Right forelimb (tissue), 1 donor: ENCODE measurements around the gene WDR38.
"Not testable (repeated sequence)": the region's sequence is repeated elsewhere in the genome, so short reads cannot be mapped to it uniquely, and the experiment has no call there.

Experiments
- DNase-seq: peaks from one replicate; pipeline ENCODE4 v3.0.0-alpha.2; 2018

The WDR38 gene

DNA sequence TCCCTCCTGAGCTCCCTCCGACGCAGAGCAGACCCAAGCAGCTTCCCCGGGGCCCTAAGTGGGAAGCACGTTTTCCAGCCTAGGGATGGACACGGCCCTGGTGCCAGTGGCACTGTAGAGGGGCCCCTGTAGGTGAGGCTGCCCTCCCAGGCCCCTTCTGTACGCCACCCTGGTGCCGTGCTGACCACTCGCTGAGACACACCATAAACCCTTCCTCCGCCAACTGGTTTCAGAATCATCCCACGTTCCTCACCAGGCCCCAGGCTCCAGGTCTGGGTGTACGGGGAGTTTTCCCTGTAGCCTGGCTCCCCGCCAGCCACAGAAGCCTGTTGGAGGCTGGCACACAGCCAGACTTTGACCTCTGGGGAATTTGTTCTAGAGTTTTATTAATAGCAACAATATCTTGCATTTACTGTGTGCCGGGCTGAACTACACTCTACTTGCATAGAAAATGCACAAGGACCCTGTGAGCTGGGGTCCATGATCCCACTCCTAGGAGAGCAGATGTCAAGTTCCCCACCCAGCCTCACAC, 18.2 kb upstream of the WDR38 start:
- peak; percentile 72 for DNase-seq

DNA sequence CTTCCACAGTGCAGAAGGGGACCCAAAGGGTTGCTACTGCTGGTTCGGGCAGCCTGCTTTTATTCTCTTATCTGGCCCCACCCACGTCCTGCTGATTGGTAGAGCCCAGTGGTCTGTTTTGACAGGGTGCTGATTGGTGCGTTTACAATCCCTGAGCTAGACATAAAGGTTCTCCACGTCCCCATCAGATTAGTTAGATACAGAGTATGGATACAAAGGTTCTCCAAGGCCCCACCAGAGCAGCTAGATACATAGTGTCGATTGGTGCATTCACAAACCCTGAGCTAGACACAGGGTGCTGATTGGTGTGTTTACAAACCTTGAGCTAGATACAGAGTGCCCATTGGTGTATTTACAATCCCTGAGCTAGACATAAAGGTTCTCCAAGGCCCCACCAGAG, 15.1 kb upstream of the WDR38 start:
- DNase-seq = not testable (repeated sequence)

DNA sequence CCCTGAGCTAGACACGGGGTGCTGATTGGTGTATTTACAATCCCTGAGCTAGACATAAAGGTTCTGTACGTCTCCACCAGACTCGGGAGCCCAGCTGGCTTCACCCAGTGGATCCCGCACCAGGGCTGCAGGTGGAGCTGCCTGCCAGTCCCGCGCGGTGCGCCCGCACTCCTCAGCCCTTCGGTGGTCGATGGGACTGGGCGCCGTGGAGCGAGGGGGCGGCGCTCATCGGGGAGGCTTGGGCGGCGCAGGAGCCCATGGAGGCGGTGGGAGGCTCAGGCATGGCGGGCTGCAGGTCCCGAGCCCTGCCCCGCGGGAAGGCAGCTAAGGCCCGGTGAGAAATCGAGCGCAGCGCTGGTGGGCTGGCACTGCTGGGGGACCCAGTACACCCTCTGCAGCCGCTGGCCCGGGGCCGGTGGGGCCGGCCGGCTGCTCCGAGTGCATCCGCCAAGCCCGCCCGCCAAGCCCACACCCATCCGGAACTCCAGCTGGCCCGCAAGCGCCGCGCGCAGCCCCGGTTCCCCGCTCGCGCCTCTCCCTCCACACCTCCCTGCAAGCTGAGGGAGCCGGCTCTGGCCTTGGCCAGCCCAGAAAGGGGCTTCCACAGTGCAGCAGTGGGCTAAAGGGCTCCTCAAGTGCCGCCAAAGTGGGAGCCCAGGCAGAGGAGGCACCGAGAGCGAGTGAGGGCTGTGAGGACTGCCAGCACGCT, 14.5 kb upstream of the WDR38 start:
- DNase-seq = not testable (repeated sequence)

DNA sequence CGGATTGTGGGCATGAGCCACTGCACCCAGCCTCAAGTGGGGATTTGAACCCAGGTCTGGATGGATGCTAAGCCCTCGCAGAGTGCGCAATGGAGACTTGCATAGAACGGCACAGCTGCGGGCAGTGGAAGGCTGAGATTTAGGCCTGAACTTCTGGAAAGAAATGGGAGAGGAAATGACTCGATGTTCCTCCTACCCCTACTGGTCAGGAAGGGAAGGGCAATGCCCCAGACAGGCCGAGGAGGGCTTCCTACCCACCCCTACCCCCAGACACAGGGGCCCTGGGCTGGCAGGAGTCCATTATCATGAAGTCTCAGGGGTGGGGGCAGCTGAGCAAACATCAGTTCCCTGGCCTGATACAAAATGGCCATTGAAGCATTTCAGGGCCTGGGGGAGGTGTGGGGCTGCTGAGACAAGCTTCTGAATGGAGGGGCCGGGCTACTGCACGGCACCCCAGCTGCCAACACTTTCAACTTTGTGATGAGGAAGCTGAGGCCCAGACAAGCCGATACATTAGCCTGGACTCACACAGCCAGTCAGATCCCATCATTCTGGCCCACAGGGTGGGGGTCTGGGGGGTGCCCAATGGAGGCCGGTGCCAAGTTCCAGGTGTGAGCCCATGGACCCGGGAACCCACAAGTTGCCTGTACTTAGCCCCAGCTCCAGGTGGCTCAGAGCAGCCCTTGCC, 13.5 kb upstream of the WDR38 start:
- DNase-seq = no peak

DNA sequence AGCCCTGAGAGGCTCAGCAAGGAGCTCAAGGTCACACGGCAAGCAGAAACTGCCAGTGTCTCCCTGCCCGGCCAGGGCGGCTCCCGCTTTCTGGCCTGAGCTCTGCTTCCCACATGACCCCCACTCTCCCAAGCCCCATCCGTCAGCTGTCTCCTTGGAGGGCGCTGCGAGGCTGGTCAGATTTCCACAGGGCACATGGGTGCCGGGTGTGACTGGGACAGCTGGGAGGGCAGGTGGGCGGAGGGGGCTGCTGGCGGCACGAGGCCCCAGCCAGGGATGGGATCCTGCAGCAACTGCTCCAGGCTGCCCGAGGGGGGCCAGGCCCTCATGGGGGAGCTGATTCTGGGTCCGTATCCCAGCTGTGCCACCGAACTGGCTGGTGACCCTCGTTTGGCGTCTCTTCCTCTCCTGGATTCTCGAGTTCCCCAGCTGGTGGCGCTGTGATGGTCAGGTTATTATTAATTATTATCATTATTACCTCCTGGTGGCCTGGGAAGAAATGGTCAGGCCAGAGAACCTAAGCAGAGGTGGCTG, 12.9 kb upstream of the WDR38 start:
- DNase-seq = peak; percentile 75

DNA sequence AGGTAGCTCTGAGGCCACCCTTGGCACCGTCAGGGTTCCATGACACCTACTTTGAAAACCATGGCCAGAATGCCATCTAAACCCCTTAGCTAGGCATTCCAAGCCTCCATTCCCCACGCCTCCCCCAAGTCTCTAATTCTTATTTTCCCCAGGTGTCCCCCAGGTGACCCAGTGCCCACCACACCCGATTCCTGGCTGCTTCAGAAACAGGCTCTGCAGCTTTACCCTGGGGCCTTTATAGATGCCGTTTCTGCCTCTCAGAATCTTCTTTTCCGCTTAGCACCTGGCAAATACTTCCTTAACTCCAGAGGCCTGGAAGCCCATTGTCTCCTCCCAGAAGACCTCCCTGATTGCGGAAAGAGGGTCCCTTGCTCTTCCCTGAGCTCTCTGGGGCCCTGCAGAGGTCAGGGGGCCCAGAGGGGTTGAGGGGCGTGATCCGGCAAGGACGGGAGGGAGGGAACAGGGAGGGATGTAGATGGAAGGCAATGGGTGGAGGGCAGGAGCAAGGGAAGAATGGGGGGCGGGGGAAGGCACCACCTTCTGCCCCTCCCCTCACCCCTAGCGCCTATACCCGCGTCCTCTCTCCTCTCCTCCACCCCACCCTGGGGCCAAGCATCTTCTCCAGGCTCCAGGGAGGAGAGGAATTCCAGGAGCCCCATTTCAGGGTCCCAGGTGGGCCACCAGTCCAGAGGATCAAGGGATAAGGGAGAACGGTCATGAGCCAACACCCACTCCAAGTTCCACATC, 12.0 kb upstream of the WDR38 start:
- no peak for DNase-seq

DNA sequence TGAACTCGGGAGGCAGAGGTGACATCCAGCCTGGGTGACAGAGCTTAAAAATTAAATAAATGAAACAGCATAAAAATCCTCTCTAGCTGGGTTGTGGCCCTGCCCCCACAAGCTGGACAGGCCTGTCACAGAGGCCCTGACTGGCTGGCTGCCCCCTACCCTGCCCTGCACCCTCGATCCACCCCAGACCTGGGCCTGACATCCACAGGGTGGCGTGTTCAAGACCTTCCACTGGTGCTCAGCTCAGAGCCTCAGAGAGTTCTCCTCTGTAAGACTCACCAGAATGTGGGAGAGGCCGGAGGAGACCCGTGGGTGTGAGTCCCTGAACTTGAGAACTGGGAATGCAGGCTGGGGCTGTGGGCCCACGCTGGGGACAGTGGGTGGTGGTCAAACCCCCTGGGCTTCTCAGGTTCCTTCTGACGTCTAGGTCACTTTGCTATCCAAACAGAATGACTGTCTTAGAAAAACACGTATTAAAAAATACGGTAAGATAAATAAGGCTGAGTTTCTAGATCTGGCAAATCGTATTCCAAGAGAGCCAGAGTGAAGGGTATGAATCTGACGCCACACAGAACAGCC, 9.7 kb upstream of the WDR38 start:
- no peak for DNase-seq

DNA sequence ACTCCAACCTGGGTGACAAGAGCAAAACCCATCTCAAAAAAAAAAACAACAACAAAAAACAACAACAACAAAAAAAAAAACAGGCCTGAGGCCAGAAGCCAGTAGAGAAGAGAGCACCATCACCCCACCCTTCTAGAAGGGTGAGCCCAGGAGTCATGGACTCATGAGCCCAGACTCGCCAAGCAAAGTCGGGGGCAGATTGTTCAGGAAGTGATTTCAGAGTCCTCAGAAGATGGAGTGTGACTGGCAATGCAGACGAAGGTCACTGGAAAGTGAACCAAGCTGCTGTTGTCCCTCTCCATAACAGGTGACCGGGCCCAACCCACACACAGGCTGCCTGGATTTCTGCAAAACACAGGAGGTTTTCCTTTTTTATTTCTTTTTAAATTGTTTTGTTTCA, 9.0 kb upstream of the WDR38 start:
- no peak for DNase-seq

DNA sequence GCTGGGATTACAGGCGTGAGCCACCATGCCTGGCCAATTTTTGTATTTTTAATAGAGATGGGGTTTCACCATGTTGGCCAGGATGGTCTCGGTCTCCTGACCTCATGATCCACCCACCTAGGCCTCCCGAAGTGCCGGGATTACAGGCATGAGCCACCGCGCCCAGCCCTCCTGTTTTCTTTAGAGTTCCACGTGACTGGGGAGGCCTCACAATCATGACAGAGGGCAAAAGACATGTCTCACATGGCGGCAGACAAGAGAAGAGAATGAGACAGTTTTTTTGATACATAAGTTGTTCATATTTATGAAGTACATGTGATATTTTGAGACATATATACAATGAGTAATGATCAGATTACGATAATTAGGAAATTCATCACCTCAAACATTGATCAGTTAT, 6.8 kb upstream of the WDR38 start:
- not testable (repeated sequence) for DNase-seq

DNA sequence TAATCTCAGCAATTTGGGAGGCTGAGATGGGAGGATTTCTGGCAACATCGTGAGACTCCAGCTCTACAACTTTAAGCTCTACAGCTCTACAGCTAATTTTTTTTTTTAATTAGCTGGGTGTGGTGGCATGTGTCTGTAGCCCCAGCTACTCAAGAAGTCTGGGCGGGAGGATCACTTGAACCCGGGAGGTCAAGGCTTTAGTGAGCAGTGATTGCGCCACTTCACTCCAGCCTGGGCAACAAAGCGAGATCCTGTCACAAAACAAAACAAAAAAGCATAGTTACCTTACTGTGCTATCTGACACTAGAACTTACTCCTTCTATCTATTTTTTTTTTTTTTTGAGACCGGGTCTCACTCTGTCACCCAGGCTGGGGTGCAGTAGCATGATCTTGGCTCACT, 6.3 kb upstream of the WDR38 start:
- DNase-seq = no peak

DNA sequence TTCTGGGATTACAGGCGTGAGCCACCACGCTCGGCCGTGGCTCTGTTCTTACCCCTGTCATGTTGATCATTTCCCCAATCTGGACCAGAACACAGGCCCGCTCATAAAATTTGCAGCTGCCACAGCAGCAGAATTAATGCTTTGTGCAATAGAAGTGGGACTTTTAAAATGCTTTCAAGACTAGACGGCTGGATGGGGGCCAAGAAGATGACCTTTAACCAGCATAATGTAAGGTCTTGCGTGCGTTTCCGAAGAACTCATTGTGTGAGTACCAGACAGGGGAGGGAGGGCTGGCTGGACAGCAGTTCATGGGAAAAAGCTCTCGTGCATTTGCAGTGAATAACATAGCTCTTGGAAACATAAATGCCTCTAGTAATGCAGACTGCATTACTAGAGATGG, 3.5 kb upstream of the WDR38 start:
- DNase-seq = no peak

DNA sequence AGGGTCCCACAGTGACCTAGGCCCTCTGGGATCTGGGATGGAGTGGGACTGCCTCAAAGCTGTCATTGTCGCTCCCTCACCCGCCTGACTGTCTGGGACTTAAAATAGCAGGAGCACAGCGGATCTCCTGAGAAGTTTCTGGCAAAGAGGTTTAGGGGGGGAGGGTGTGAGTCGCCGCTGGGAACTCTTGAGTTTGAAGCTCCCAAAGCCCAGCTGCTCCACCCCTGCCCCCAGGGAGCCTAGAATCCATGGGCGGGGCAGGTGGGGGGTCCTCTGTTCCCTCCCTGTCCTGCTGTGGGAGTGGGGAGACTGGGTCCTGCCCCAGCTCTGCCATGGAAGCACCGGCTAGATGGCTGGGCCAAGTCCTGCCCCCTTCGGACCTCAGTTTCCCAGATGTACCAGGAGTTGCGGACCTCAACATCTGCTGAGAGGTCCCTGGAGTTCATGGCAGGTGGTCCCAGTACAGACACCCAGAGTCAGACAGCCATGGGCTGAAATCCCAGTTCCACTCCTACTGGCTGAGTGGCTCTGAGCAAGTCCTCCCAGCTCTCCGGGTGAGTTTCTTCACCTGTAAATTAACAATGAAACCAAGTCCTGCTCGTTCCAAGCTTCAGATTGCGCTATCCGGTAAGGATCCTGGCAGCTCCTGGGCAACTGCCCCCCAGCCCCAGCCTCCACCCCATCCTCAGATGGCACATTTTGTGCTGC, 985 bp upstream of the WDR38 start:
- no peak for DNase-seq

DNA sequence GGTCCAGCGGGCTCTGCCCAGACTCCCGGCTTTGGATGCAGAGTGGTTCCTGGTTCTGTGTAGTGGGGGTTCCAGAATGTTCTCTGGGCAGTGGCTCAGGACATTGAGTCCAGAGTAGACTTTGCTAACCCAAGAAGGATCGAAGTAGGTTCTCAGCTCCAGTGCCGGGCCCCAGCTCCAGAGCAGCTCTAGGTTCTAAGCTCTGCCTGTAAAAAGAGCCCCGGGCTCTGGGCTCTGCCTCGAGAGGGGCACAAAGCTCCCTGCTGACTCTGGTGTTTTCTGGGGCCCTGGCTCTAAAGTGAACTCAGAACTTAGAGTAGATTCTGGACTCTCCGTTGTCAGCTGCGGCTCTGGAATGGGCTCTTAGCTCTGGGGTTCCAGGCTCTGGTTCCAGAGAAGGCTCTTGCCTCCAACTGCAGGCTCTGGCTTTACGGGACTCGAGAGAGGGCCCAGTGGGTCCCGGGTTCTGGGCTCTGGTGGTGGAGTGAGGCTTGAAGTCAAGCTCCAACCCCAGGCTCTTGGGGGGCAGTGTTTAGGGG, 414 bp downstream of the WDR38 start:
- DNase-seq = no peak

DNA sequence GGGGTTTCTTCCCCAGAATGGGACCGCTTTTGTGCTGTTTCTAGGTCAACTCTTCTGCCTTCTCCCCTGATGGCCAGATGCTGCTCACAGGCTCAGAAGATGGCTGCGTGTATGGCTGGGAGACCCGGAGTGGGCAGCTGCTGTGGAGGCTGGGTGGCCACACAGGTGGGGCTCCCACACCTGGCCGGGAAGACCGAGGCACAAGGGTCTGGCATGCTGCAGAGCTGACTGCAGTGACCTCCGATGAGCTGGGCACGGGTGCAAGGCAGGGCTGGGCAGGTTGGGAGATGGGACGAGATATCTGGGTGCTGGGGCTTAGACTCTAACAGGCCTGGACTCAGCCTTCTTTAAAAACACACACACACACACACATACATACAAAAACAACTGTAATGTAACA, 901 bp downstream of the WDR38 start:
- DNase-seq = no peak

DNA sequence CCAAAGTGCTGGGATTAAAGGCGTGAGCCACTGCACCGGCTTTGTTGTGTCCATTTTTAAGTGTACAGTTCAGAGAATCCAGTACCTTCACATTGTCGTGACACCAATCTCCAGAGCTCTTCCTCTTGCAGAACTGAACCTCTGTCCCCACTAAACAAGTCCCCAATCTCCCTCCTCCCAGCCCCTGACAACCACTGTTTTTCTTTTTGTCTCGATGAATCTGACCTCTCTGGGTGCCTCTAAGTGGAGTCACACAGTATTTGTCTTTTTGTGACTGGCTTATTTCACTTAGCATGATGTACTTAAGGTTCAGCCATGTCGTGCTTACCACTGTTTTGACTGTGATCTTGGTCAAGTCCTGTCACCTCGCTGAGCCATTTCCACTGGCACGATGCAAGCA, 1.6 kb downstream of the WDR38 start:
- no peak for DNase-seq

DNA sequence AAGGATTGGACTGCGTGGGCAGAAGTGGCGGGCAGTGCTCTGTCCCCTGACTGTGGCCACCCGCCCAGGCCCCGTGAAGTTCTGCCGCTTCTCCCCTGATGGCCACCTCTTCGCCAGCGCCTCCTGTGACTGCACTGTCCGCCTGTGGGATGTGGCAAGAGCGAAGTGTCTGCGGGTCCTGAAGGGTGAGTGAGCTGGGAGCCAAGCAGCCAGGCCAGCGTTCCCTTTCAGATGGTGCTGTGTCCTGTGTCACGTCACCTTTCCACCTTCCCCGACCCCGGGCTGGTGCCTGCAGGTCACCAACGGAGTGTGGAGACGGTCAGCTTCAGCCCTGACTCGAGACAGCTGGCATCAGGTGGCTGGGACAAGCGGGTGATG, 2.3 kb downstream of the WDR38 start:
- no peak for DNase-seq

DNA sequence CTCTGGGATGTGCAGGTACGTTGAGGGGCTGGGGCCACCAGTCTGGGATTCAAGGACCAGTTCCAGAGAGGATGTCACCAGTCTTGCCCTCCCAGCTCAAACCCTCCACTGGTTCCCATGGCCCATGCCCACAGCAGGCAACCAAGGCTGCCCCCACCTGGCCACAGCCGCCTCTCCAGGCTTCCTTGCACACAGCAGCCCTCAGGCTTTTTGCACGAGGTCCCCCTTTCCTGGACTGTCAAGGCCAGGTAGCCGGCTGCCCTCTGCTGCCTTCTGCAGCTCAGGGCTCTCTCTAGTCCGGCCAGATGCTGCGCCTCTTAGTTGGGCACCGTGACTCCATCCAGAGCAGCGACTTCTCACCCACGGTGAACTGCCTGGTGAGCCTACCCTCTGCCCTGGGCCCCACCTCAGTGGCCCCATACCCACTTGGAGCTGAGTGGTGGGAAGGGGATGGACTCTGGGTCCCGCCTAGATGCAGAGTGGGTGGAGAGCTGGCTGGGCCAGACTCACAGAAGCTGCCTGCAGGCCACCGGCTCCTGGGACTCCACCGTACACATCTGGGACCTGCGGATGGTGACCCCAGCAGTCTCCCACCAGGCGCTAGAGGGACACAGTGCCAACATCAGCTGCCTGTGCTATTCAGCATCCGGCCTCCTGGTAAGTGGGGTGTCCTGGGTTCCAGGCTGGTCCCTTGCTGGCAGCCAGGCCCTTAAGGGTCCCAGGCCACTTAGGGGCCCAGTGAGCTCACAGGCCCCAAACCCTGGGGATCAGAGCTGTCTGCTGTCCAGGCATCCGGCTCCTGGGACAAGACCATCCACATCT, 2.9 kb downstream of the WDR38 start:
- DNase-seq = no peak

DNA sequence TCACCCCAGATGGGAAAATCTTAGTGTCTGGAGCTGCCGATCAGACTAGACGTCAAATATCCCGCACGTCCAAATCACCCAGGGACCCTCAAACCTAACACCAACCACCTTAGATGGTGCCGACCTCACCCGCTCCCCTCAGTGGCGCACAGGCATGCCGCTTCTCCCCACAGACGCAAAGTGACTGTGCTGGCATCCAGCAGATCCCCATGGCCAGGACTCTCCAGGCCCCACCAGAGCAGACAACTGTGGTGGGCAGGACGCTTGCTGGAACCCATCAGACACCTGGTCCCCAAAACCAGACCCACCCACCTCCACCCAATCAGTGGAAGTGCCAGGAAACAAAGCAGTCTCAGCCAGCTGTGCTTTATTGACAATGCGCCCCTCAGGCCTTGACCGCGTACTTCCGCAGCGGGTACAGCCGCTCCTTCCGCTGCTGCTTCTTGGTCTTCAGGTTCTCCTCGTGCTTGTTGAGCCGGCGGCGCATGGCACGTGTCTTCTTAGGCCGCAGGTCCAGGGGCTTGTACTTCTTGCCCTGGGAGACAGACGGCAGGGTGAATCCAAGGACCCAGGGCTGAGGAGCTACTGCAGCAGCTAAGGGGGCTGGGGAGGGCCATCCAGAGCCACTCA, 4.4 kb downstream of the WDR38 start:
- no peak for DNase-seq

DNA sequence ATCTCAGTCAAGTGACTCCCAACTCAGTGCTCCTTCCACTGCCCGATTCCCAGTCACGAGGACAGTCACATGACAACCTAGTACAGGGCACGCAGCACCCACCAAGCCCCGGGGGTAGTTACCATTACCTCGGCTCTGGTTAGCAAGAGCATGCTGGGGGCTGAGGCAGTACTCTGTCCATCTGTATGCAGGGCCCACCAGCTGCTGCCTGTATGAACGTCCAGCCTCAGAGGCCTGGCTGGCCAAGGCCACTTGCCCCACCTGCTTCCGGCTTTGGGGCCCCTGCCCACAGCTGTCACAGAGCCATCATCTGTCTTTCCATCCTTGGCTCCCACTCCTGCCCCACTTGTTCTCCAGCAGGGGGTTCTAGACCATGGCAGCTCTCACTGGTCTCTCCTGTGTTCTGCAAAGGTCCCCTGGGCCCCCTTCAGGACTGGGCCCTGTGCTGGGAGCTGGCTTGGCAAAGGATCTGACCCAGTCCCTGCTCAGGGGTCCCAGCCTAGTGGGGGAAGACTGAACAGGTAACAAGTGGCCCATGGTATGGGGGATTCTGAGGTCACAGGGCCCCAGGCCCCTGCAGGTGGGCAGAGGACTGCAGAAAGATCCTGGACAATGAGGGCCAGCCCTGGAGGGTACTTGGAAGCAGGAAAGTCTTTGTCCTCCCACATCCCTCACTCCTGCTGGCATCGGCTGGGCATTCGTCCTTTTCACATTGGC, 5.2 kb downstream of the WDR38 start:
- DNase-seq = no peak
